Memory B cell (primary cell): ENCODE results near the gene WNT9B.
"Not testable (repeated sequence)": the region's sequence is repeated elsewhere in the genome, so short reads cannot be mapped to it uniquely, and the experiment has no call there.

Source experiments
- ATAC-seq: fragments of 150-1000 bp; cut with Tn5 transposase; 2 replicates; pipeline ENCODE4 v1.10.0; 2021; ENCODE audit warnings: low read depth, mild to moderate bottlenecking, moderate library complexity
- DNase-seq, 2 donors: peaks; one replicate each; pipeline ENCODE4 v3.0.0; 2022; ENCODE audit warnings: low spot score in 2 of 2
- H3K27ac Mint-ChIP-seq: one replicate; pipeline ENCODE4 v1.8.0; 2022; ENCODE audit warnings: mild to moderate bottlenecking, moderate library complexity, mixed read lengths
- H3K27me3 Mint-ChIP-seq: one replicate; pipeline ENCODE4 v1.8.0; 2022; ENCODE audit warnings: mixed read lengths
- H3K36me3 Mint-ChIP-seq: one replicate; pipeline ENCODE4 v1.8.0; 2022; ENCODE audit warnings: mild to moderate bottlenecking, mixed read lengths
- H3K4me1 Mint-ChIP-seq: one replicate; pipeline ENCODE4 v1.8.0; 2022; ENCODE audit warnings: mixed read lengths
- H3K4me3 Mint-ChIP-seq: one replicate; pipeline ENCODE4 v1.8.0; 2022; ENCODE audit warnings: mild to moderate bottlenecking, moderate library complexity, mixed read lengths
- H3K9me3 Mint-ChIP-seq: one replicate; pipeline ENCODE4 v1.8.0; 2022; ENCODE audit warnings: mixed read lengths

The WNT9B gene

DNA sequence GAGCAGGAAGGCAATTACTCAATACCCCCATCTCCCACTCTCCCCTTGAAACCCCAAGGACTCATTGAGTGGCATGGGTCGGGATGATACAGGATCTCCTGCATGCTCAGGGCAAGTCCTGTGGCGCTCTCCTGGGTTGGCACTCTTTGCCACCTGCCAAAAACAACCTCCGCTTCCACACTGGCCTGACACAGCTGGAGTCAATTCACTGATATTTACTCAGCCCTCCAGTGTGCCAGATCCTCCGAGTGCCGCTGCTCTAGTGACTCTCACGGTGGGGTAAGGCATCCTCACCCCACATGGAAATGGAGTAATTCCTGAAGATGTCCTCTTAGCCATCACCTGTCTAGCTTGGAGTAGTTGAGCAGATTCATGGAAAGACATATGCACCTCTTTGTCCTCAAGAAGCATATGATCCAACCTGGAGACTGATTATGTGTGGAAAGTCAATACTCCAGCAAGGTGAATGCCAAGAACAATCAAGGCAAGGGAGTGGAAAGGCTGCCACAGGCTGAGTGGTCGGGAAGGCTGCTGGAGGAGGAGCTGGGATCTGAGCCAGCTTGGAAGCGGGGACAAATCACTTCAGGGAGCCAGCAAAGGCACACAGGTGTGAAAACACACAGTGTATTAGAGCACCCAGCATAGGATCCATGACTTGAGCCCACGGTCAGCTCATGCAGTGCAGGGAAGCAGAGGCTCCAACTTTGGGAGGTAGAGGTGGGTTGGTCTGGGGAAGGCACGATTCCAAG is 59.0 kb downstream of the WNT9B start:
- peaks cover 13% of the 10 kb centered on the region for H3K27me3 Mint-ChIP-seq
- H3K36me3 Mint-ChIP-seq = no peaks in the 10 kb centered on the region
- no peak overlapping the region for H3K27ac Mint-ChIP-seq
- ATAC-seq = no peak
- no peaks in the 10 kb centered on the region for H3K9me3 Mint-ChIP-seq
- peaks cover 4% of the 10 kb centered on the region for H3K4me1 Mint-ChIP-seq
- no peak overlapping the region for H3K4me3 Mint-ChIP-seq
- no peak for DNase-seq

DNA sequence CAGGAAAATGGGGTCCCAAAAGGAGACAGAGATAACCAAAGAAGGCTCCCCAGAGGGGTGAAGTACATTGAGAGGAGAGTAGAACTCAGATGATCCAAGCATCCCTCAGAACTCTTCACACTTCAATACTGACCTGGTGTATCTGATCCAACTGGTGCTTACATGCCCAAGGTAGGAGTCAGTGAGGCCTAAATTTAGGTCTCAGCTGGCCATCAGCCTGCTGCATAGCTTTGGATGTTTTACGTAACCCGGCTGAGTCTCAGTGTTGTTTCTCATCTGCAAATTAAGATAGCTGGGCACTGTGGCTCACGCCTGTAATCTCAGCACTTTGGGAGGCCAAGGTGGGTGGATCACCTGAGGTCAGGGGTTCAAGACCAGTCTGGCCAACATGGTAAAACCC is 59.9 kb downstream of the WNT9B start:
- Mint-ChIP-seq H3K27ac (no peak overlapping the region), H3K4me3 (no peak overlapping the region), H3K27me3 (peaks cover 11% of the 10 kb centered on the region), H3K36me3 (peaks cover 4% of the 10 kb centered on the region), H3K4me1 (no peaks in the 10 kb centered on the region), H3K9me3 (no peaks in the 10 kb centered on the region)
- DNase-seq (no peak), ATAC-seq (no peak)

DNA sequence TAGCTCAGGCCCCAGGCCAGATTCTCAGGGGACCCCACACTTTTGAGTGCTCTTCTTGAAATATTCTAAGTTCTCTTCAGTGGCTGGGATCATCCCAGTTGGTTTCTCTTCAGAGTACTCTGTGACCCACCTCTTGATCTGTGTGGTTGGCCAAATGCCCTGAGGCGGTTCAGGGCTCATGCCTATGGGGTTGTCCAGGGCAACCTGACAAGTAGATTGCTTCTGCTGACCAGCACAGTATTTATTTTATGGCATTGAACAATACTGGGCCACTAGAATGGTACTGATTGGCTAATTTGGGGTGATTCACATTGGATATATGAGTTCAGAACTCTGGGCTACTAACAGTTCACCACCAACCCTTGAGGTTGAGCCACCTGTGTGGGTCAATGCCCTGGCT is 64.2 kb downstream of the WNT9B start:
- Mint-ChIP-seq H3K4me1 (no peaks in the 10 kb centered on the region), H3K36me3 (peaks cover 4% of the 10 kb centered on the region)
- DNase-seq = no peak

DNA sequence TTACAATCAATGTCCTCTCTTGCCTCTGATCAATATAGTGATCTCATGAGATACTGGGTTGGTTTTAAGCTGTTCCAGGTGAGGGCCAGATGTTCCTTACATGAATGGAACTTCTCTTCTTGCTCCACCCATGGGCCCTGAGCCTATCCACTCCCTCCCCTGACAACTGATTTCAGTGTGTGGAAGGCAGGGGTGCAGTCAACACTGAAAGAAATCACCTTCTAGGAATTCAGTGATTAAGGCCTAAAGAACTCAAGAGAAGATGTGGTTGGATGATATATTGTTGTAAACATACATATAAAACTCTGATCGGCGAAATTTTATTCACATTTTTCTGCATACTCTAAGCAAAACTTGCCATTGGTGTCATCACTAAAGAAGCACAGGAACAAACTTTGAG is 64.8 kb downstream of the WNT9B start:
- no peak for DNase-seq
- Mint-ChIP-seq H3K27me3 (peaks cover 4% of the 10 kb centered on the region), H3K4me3 (no peak overlapping the region), H3K4me1 (no peaks in the 10 kb centered on the region), H3K36me3 (peaks cover 4% of the 10 kb centered on the region), H3K9me3 (no peaks in the 10 kb centered on the region), H3K27ac (no peak overlapping the region)
- ATAC-seq = no peak

More for the DNA sequence above, 64.2 kb downstream of the WNT9B start:
- Mint-ChIP-seq H3K9me3 (no peaks in the 10 kb centered on the region), H3K4me3 (no peak overlapping the region), H3K27me3 (peaks cover 4% of the 10 kb centered on the region), H3K27ac (no peak overlapping the region)
- ATAC-seq = no peak

DNA sequence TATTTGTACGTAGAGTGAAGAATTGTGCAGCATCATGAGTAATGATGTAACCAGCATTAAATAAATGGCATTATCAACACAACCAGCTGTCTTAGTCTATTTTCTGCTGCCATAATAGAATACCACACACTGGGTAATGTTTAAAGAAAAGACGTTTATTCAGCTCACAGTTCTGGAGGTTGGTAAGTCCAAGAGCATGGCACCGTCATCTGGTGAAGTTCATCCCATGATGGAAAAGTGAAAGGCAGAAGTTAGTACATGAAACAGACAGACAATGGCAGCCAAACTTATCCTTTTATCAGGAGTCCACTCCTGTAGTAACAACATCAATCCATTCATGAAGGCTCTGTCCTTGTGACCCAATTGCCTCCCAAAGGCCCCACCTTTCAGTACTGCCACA is 65.2 kb downstream of the WNT9B start:
- Mint-ChIP-seq H3K4me1 (no peaks in the 10 kb centered on the region), H3K27me3 (peaks cover 4% of the 10 kb centered on the region), H3K4me3 (no peak overlapping the region), H3K27ac (no peak overlapping the region), H3K36me3 (peaks cover 4% of the 10 kb centered on the region), H3K9me3 (no peaks in the 10 kb centered on the region)
- ATAC-seq (no peak), DNase-seq (no peak)

DNA sequence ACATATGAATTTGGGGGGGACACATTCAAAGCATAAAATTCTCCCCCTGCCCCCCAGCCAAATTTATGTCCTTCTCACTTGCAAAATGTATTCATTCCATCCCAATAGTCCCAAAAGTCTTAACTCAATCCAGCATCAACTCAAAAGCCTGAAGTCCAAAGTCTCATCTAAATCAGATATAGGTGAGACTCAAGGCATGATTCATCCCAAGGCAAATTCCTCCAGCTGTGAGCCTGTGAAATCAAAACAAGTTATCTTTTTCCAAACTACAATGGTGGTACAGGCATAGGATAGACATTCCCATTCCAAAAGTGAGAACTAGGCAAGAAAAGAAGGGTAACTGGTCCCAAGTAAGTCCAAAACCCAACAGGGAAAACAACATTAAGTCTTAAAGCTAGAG is 65.7 kb downstream of the WNT9B start:
- no peak for DNase-seq
- Mint-ChIP-seq H3K27ac (no peak overlapping the region), H3K4me1 (no peaks in the 10 kb centered on the region), H3K36me3 (peaks cover 4% of the 10 kb centered on the region), H3K4me3 (no peak overlapping the region), H3K9me3 (no peaks in the 10 kb centered on the region), H3K27me3 (peaks cover 1% of the 10 kb centered on the region)
- ATAC-seq = no peak

DNA sequence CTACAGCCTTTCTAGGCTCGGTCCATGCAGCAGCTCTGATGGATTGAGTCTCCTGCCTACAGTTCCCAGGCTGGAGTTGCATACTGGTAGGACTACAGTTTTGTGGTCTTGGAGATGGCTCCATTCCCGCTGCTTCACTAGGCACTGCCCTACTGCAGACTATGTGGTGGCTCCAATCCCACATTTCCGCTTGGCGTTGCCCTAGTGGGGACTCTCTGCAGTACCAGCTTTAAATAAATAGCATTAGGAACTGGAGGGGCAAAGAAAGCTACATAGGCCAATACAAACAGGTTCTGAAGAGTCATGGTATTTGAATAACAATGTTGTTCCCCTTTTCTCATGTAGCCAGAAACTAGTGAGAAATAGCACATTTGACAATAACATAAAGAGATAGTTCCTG is 66.1 kb downstream of the WNT9B start:
- H3K27ac Mint-ChIP-seq = no peak overlapping the region
- ATAC-seq = no peak
- DNase-seq = no peak
- H3K27me3 Mint-ChIP-seq = peaks cover 1% of the 10 kb centered on the region
- H3K36me3 Mint-ChIP-seq = peaks cover 4% of the 10 kb centered on the region
- H3K4me3 Mint-ChIP-seq = no peak overlapping the region
- peaks cover 2% of the 10 kb centered on the region for H3K4me1 Mint-ChIP-seq
- H3K9me3 Mint-ChIP-seq = no peaks in the 10 kb centered on the region

DNA sequence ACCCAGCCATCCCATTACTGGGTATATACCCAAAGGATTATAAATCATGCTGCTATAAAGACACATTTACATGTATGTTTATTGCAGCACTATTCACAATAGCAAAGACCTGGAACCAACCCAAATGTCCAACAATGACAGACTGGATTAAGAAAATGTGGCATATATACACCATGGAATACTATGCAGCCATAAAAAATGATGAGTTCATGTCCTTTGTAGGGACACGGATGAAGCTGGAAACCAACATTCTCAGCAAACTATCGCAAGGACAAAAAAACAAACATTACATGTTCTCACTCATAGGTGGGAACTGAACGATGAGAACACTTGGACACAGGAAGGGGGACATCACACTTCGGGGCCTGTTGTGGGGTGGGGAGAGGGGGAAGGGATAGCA is 70.6 kb downstream of the WNT9B start:
- H3K4me3 Mint-ChIP-seq = peak overlapping the region; percentile 75
- H3K27me3 Mint-ChIP-seq, DNase-seq, ATAC-seq, H3K36me3 Mint-ChIP-seq, H3K9me3 Mint-ChIP-seq: not testable (repeated sequence)
- H3K4me1 Mint-ChIP-seq = peaks cover 24% of the 10 kb centered on the region
- peak overlapping the region; percentile 98 for H3K27ac Mint-ChIP-seq

DNA sequence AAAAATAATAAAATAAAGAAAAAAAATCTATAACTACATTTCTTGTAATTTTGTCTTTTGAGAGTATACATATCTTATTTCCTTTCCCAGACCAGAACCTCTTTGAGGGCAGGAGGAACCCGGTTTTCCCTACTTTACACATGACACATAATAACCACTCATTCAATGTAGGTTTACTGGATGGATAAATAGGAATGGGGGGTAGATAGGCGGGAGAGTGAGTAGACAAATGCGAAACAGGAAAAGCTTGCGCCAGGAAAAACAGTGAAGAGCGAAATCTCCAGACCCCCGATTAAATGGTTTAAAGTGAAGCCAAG is 71.1 kb downstream of the WNT9B start:
- Mint-ChIP-seq H3K27ac (peak overlapping the region; percentile 98), H3K36me3 (peaks cover 3% of the 10 kb centered on the region), H3K9me3 (no peaks in the 10 kb centered on the region), H3K27me3 (no peaks in the 10 kb centered on the region), H3K4me3 (peak overlapping the region; percentile 91), H3K4me1 (peaks cover 28% of the 10 kb centered on the region)
- ATAC-seq (peak; percentile 2), DNase-seq (no peak)

DNA sequence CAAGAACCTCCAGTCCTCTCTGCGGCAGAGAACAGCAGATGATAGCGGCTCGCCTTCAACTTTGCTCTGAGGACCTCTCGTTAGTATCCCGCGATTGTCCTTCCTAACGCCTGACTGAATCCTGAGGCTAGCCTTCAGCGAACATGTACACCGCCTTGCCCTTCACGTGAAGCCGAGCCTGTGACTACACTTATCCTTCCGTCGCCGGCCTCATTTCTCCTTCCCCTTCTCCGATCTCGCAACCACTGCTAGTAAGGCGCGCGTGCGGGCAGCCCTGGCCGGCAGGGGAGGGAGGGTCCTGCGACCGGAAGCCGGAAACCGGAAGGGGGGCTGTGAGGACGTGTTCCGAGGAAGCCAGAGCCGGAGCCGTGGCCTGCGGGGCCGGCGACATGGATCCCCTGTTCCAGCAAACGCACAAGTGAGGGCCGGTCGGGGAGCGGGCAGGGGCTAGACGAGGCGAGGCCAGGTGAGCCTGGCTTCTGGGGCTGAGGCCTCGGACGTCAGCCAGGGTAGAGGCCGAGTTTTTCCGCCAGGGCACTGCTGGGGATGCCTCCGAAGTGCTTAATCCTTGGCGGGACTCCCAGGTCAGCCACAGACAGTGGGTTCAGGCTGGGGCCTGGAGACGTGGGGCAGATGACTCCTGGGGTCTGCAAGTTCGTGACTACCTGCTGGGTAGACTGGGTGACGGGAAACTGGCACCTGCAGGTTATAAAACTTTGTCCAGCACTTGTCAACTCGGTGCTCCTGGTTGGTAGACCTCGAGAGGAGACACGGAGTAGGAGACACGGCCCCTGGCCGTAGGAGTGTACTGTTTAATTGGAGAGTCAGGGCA is 71.6 kb downstream of the WNT9B start, which contains the start of gene GOSR2:
Gene GOSR2, plus strand, starts transcription at position 357 of the 832 bp plus-strand sequence. Its CDS starts 33 bp downstream, at position 390.
- DNase-seq (peak; percentile 93 to 98), ATAC-seq (peak; percentile 93)
- Mint-ChIP-seq H3K4me1 (peaks cover 33% of the 10 kb centered on the region), H3K4me3 (peak within 1 kb of the TSS; percentile 91), H3K27me3 (no peaks in the 10 kb centered on the region), H3K27ac (peak within 1 kb of the TSS; percentile 98), H3K36me3 (peaks cover 3% of the 10 kb centered on the region), H3K9me3 (no peaks in the 10 kb centered on the region)

DNA sequence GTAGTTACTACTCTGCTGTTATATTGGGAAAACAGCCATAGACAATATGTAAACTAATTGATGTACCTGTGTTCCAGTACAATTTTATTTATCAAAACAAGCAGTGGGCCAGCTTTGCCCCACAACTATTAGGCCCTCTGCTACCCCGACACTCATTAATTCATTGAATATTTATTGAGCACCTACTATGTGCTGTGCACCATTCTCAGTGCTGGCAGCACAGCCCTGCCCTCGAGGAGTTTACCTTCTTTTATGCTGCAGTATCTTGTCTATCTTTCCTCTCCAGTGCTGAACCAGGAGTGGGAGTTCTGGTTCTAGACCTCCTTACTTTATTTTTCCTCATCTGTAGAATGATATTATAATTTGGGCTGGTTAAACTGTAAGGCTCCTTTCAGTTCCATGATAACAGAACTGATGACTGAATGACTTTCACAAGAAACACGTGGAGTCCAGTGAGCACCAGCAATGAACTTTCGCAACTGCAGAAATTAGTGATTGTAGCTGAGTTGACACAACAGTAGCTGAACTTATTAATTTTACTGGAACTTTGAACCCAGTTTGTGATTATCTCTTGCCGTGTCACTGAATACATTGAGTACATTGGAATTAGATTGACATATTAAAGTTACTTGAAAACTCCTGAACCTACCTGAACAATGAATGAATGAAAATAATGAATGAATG is 73.9 kb downstream of the WNT9B start:
- Mint-ChIP-seq H3K4me3 (peak overlapping the region; percentile 11), H3K9me3 (no peaks in the 10 kb centered on the region), H3K4me1 (peaks cover 40% of the 10 kb centered on the region), H3K36me3 (peaks cover 11% of the 10 kb centered on the region), H3K27me3 (no peaks in the 10 kb centered on the region), H3K27ac (no peak overlapping the region)
- ATAC-seq (no peak), DNase-seq (no peak)

DNA sequence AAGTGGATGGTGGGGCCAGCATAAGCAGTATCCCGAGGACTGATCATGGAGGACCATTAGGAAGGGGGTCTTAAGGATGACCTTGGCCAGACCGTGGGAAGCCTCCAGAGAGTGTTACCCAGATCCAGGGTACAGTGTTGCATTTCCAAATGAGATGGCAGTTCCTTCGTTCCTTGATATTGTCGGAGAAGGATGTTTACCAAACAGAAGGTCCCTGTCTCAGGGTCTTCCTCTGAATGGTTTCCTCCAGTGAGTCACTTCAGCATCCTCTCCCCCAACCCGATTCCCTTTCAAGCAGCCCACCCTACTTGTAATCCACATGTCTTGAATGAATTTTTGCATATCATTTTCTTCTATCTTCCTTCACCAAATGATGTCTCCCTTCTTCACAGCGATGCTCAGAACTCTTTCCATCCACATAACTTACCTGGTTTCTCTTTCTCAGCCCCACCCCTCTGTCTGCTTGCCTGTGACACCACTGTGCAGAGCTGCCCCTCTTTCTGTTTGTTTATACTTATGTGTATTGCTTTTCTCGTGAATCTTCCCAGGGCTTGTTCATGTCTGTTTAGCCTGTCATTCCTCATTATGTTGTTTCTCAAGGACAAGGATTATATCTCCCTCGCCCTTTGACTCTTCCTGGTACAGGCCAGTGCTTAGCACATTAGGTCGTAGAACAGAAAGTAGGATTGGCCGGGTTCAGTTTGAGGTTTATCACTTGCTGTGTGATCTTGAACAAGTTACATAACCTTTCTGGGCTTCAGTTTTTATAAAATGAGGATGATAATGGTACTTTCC is 77.3 kb downstream of the WNT9B start:
- Mint-ChIP-seq H3K27ac (no peak overlapping the region), H3K4me1 (peaks cover 38% of the 10 kb centered on the region), H3K36me3 (peaks cover 27% of the 10 kb centered on the region), H3K27me3 (no peaks in the 10 kb centered on the region), H3K4me3 (no peak overlapping the region), H3K9me3 (no peaks in the 10 kb centered on the region)
- ATAC-seq = no peak
- no peak for DNase-seq

DNA sequence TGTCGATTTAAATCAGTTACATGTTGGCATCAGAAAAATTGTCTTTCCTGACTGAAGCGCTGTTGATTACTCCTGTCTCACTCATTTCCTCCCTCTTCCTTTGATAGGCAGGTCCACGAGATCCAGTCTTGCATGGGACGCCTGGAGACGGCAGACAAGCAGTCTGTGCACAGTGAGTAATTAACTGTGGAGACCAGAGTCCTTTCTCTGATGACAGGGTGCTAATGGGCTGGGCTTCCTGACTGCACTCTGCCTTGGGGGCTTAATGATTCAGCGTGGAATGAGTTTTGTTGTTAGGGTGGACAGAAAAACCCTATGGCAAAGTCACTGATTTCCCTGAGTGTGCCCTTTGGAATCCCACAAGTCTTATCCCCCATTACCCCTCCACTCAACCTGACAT is 78.0 kb downstream of the WNT9B start:
- no peaks in the 10 kb centered on the region for H3K27me3 Mint-ChIP-seq
- no peak for ATAC-seq
- no peaks in the 10 kb centered on the region for H3K9me3 Mint-ChIP-seq
- peaks cover 31% of the 10 kb centered on the region for H3K36me3 Mint-ChIP-seq
- no peak for DNase-seq
- H3K27ac Mint-ChIP-seq = no peak overlapping the region
- peaks cover 31% of the 10 kb centered on the region for H3K4me1 Mint-ChIP-seq
- H3K4me3 Mint-ChIP-seq = no peak overlapping the region
